GM12878 (cell line): Measurements from ENCODE around the gene RAB11A. TPM values are rescaled to one million over a fixed set of nuclear protein-coding genes. Genes with fewer than 3 reads are reported as not detected.

ENCODE experiments used
- ATAC-seq: fragments of 200-7000 bp; cut with Tn5 transposase; 3 replicates; pipeline ENCODE4 v1.9.1; 2020; ENCODE audit warnings: mild to moderate bottlenecking, moderate library complexity
- BruUV-seq: library from RNA; stranded (reverse); fragments of 400-500 nt; replicated peaks from 2 replicates; lab custom pipeline; 2021; lab: Mats Ljungman, UMichigan
- CTCF ChIA-PET: fragments of 300-600 bp; sonication (Branson Sonifier 250); formaldehyde crosslinking; extraction: SDS; loops from one replicate; lab custom pipeline; 2021; ENCODE audit warnings: inconsistent platforms; lab: Yijun Ruan, JAX
- POLR2A ChIA-PET: fragments of 350-600 bp; formaldehyde crosslinking; extraction: SDS; loops from one replicate; lab custom pipeline; 2021; ENCODE audit warnings: inconsistent platforms; lab: Charles Lee
- RAD21 ChIA-PET: fragments of 300-600 bp; sonication (Branson Sonifier 250); formaldehyde crosslinking; loops from one replicate; lab custom pipeline; 2023; ENCODE audit warnings: antibody characterized with exemption; ENCODE audit not compliant: unreplicated experiment; lab: Charles Lee
- SMC1A ChIA-PET: fragments of 300-600 bp; sonication (Branson Sonifier 250); formaldehyde crosslinking; loops from one replicate; lab custom pipeline; 2023; ENCODE audit not compliant: unreplicated experiment, uncharacterized antibody; lab: Charles Lee
- DNase-seq: peaks from one replicate; pipeline ENCODE4 v3.0.0-alpha.2; 2011; ENCODE audit warnings: low read depth, low spot score
- FAIRE-seq: peaks from 3 replicates; lab custom pipeline; 2011; peaks lifted over from hg19 to GRCh38; lab: Jason Lieb, UNC
- H2AFZ ChIP-seq: 2 replicates; pipeline ENCODE4 v1.6.0; 2011; ENCODE audit warnings: low read depth, low read length, control low read depth; ENCODE audit not compliant: control insufficient read depth
- H3K27ac ChIP-seq: 2 replicates; pipeline ENCODE4 v1.5.1; 2011; ENCODE audit warnings: control low read depth; ENCODE audit not compliant: control insufficient read depth, insufficient read depth
- H3K27me3 ChIP-seq, 2 experiments: replicated peaks in 1 of 2; 2 replicates each; pipeline versions ENCODE4 v1.6.0 to v1.6.1; 2011; ENCODE audit warnings: low read length in 1 of 2; ENCODE audit not compliant: control insufficient read depth in 2 of 2, insufficient read depth in 2 of 2
- H3K36me3 ChIP-seq, 2 experiments: 2 replicates each; pipeline ENCODE4 v1.5.1; 2011; ENCODE audit warnings: low read length in 1 of 2; ENCODE audit not compliant: control insufficient read depth in 2 of 2, insufficient read depth in 2 of 2
- H3K4me1 ChIP-seq: 2 replicates; pipeline ENCODE4 v1.6.1; 2011; ENCODE audit warnings: mild to moderate bottlenecking, low read length, moderate library complexity, mixed read lengths; ENCODE audit not compliant: control insufficient read depth, insufficient read depth
- H3K4me2 ChIP-seq: 2 replicates; pipeline ENCODE4 v1.6.0; 2011; ENCODE audit warnings: control low read depth; ENCODE audit not compliant: control insufficient read depth, insufficient read depth
- H3K4me3 ChIP-seq: fragments of 200-600 bp; sonication (generic); 2 replicates; pipeline ENCODE4 v1.5.1; 2016
- H3K79me2 ChIP-seq: 2 replicates; pipeline ENCODE4 v1.6.0; 2011; ENCODE audit warnings: low read length; ENCODE audit not compliant: control insufficient read depth, insufficient read depth
- H3K9ac ChIP-seq: 2 replicates; pipeline ENCODE4 v1.8.0; 2011; ENCODE audit warnings: low read length, control low read depth, mixed read lengths; ENCODE audit not compliant: control insufficient read depth, insufficient read depth
- H3K9me3 ChIP-seq: replicated peaks from 3 replicates; pipeline ENCODE4 v1.5.1; 2011; ENCODE audit warnings: mild to moderate bottlenecking, low read length; ENCODE audit not compliant: control insufficient read depth, insufficient read depth
- H4K20me1 ChIP-seq: 2 replicates; pipeline ENCODE4 v1.6.0; 2011; ENCODE audit not compliant: control insufficient read depth, insufficient read depth
- MEF2B ChIP-seq: fragments of 450-650 bp; IDR thresholded peaks from 2 replicates; pipeline ENCODE4 v1.6.1; 2018; ENCODE audit warnings: mild to moderate bottlenecking, moderate library complexity; ENCODE audit not compliant: partially characterized antibody, poor library complexity, severe bottlenecking
- MLLT1 ChIP-seq: fragments of 450-650 bp; IDR thresholded peaks from 2 replicates; pipeline ENCODE4 v1.6.1; 2016; ENCODE audit warnings: mild to moderate bottlenecking
- MTA2 ChIP-seq: fragments of 450-650 bp; IDR thresholded peaks from 2 replicates; pipeline ENCODE4 v1.6.1; 2016; ENCODE audit warnings: low read depth, mild to moderate bottlenecking, moderate library complexity
- MXI1 ChIP-seq: fragments of 150-350 bp; IDR thresholded peaks from 2 replicates; pipeline ENCODE4 v1.6.1; 2011; ENCODE audit warnings: low read depth, mild to moderate bottlenecking, inconsistent platforms, low read length, improper control_type of control experiment
- NFIC ChIP-seq: IDR thresholded peaks from 2 replicates; pipeline ENCODE4 v1.6.1; 2012; ENCODE audit warnings: low read depth, mild to moderate bottlenecking, inconsistent platforms, low read length, moderate library complexity
- RBBP5 ChIP-seq: fragments of 200-600 bp; sonication (generic); conservative IDR thresholded peaks from 2 replicates; pipeline ENCODE4 v1.6.1; 2016
- RCOR1 ChIP-seq: conservative IDR thresholded peaks from 2 replicates; pipeline ENCODE4 v1.6.1; 2012; ENCODE audit warnings: low read depth, low read length, improper control_type of control experiment
- REST ChIP-seq: IDR thresholded peaks from 2 replicates; pipeline ENCODE4 v1.6.1; 2012; ENCODE audit warnings: mild to moderate bottlenecking, low read depth, low read length
- SIN3A ChIP-seq: IDR thresholded peaks from 2 replicates; pipeline ENCODE4 v1.6.1; 2012; ENCODE audit warnings: low read depth, low read length, improper control_type of control experiment
- SMAD5 ChIP-seq: IDR thresholded peaks from 2 replicates; pipeline ENCODE4 v1.6.1; 2016; ENCODE audit warnings: antibody characterized with exemption, low read depth
- SRF ChIP-seq, 2 experiments: IDR thresholded peaks; 2 replicates each; pipeline ENCODE4 v1.6.1; 2011; ENCODE audit warnings: low read depth in 2 of 2, low read length in 2 of 2, mild to moderate bottlenecking in 1 of 2, moderate library complexity in 1 of 2
- STAT3 ChIP-seq: IDR thresholded peaks from 2 replicates; pipeline ENCODE4 v1.6.1; 2011; ENCODE audit warnings: low read depth, low read length, improper control_type of control experiment
- SUZ12 ChIP-seq: fragments of 200-600 bp; sonication (generic); IDR thresholded peaks from one replicate; pipeline ENCODE4 v1.6.1; 2018; ENCODE audit warnings: antibody characterized with exemption, mild to moderate bottlenecking; ENCODE audit not compliant: unreplicated experiment
- TCF3 ChIP-seq: IDR thresholded peaks from 2 replicates; pipeline ENCODE4 v1.6.1; 2012; ENCODE audit warnings: low read depth, mild to moderate bottlenecking, low read length, borderline replicate concordance; ENCODE audit not compliant: insufficient read depth
- YBX1 ChIP-seq: fragments of 450-650 bp; IDR thresholded peaks from 2 replicates; pipeline ENCODE4 v1.6.1; 2016; ENCODE audit warnings: antibody characterized with exemption
- ZBED1 ChIP-seq: IDR thresholded peaks from 2 replicates; pipeline ENCODE4 v1.6.1; 2016; ENCODE audit warnings: borderline replicate concordance
- WGBS: methylation state at CpG from one replicate; pipeline ENCODE4 v1.1.6; 2016; ENCODE audit warnings: low lambda C conversion rate; ENCODE audit not compliant: insufficient replicate concordance, insufficient coverage; ENCODE audit errors: missing lambda C conversion rate; 5-methylcytosine and 5-hydroxymethylcytosine counted together
- in situ Hi-C: fragments of 300-500 bp; cut with MboI; formaldehyde crosslinking; loops from 9 replicates; pipeline ENCODE4 v1.14.3; 2018; ENCODE audit warnings: mixed read lengths
- intact Hi-C: fragments of 100-400 bp; cut with micrococcal nuclease; formaldehyde crosslinking; loops from one replicate; pipeline ENCODE4 v1.14.2; 2022; ENCODE audit not compliant: unreplicated experiment
- polyA plus RNA-seq, 11 experiments: library from polyadenylated mRNA; depleted of rRNA in 4 of 11; unstranded in 6 of 11; stranded (reverse) in 5 of 11; fragments of >200 nt; fragmentation: Nextera tagmentation in 4 of 11; fragmentation: Illumina TruSeq in 1 of 11; extraction: Ambion mirVana in 4 of 11; extraction: Trizol in 1 of 11; gene quantifications; 1 replicate in 1 of 11; 2 replicates in 10 of 11; pipeline versions ENCODE4 v1.2.1 to v1.2.3, GENCODE V29; 2011 to 2016; ENCODE audit warnings: inconsistent platforms in 2 of 11, missing spikeins in 2 of 11, low read depth in 1 of 11
- total RNA-seq, 4 experiments: library from RNA; depleted of rRNA in 3 of 4; stranded (reverse); fragments of >200 nt in 3 of 4; fragmentation: Illumina TruSeq in 1 of 4; extraction: Trizol in 1 of 4; gene quantifications; 2 replicates each; pipeline versions ENCODE4 v1.2.1 to v1.2.3, GENCODE V29; 2013 to 2021

RAB11A gene
- total and polyA plus RNA-seq, 10 of the 15 experiments (the other 5 are each of a cell fraction or from before 2014, with no cell fraction given): 128 to 387 (median 224) TPM

- no peak for TF ChIP-seq ZBED1
- TF ChIP-seq TCF3: no peak
- TF ChIP-seq, all 136 proteins: peak for 0
Measured at GRCh38 chr15:65877749-65878148, 8.5 kb downstream of the RAB11A start (continued).

- H3K9me3 ChIP-seq: no peaks in the 10 kb centered on the region
- H2AFZ ChIP-seq: no peak overlapping the region
- ATAC-seq (peak; percentile 57), FAIRE-seq (peak; percentile 54), DNase-seq (no peak)
- intact Hi-C loops (no loop called here), in situ Hi-C loops (no loop called here)
- BruUV-seq: no TSS peak
- SMC1A ChIA-PET: interaction anchor here (0.6 to 1.7 kb wide), 10 partner anchors 9 to 303 kb away, joined by 3 to 9 read pairs (median 4); no protein-coding TSS in a partner anchor
- no peak overlapping the region for H3K9ac ChIP-seq
- H3K79me2 ChIP-seq: peaks cover 5% of the 10 kb centered on the region
- peak overlapping the region; percentile 38; the same call in 1 of the 2 replicates for H3K4me2 ChIP-seq
- H3K4me3 ChIP-seq: no peak overlapping the region
- no peaks in the 10 kb centered on the region for H4K20me1 ChIP-seq
- CTCF ChIA-PET: interaction anchor here (0.7 to 2.1 kb wide), 7 partner anchors 11 to 406 kb away, joined by 3 to 6 read pairs (median 5); partner anchors contain the start of gene RAB11A
- peaks cover 11% of the 10 kb centered on the region for H3K4me1 ChIP-seq
- WGBS: 96% methylated on average over 3 of the region's 3 CpGs
- H3K36me3 ChIP-seq: peaks cover 2 to 31% of the 10 kb centered on the region in 2 experiments
- RAD21 ChIA-PET: interaction anchor here (1.0 to 1.3 kb wide), 2 partner anchors 19 to 242 kb away, joined by 3 read pairs; no protein-coding TSS in a partner anchor
- POLR2A ChIA-PET: interaction anchor here (0.6 to 1.5 kb wide), 2 partner anchors 18 to 22 kb away, joined by 3 read pairs; no protein-coding TSS in a partner anchor
- H3K27me3 ChIP-seq: no peaks in the 10 kb centered on the region
- H3K27ac ChIP-seq: no peak overlapping the region; the same call in 1 of the 2 replicates
- TF ChIP-seq SIN3A (no peak), RBBP5 (no peak), TCF3 (no peak), REST (no peak), STAT3 (no peak), ZBED1 (no peak), NFIC (no peak), RCOR1 (no peak), SUZ12 (no peak), MTA2 (no peak), MXI1 (no peak), YBX1 (no peak), MLLT1 (no peak), SMAD5 (no peak), MEF2B (no peak), SRF (IDR thresholded peaks at IDR 0.05; ENCODE audit: low read depth in 2 of 2, low read length in 2 of 2) (no peak)
Measured at GRCh38 chr15:65881766-65882434, 12.6 kb downstream of the RAB11A start.
